Hepatic stellate cell (primary cell): ENCODE data around the gene PAPSS2.
A peak's percentile ranks its signal among the peaks of the same experiment; 100 is the strongest.
"Not testable (repeated sequence)": the region's sequence is repeated elsewhere in the genome, so short reads cannot be mapped to it uniquely, and the experiment has no call there.

Source experiments
- DNase-seq: peaks from one replicate; pipeline ENCODE4 v3.0.0; 2011; ENCODE audit warnings: low spot score

The PAPSS2 gene

DNA sequence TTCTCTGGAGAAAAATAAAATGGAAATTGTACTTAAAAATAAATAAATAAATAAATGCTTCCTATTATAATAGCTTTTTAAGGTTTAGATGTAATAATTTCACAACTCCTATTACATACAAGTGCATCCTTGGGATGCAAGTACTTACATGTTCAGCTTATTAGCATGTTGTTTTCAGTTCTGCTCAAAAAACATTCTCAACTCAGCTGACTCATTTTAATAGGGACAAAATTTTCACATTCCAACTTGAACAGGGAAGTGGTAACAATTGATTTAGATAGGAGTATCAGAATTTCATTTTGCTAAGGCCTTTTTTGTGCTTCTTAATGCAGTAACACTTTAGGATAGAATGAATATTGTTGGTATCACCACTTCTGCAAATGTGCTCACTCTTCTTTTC is 16.7 kb upstream of the PAPSS2 start:
- DNase-seq: no peak

DNA sequence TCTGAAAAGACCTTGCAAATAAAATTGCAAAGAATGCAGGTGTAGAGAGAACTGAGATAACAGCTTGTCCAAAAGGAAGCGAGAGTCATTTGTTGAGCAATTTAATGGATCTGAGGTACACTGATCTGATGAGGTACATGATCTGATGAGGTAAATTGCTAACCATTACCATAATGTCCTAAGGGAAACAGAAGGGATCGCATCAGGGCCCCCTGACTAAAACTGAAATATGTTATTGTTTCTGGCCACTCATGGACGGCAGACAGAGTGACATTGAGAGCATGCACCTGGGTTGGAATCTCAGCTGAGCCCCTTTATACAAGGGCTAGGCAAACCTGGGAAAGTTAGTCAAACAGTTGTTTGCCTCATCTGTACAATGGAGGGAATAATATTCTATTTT is 15.8 kb upstream of the PAPSS2 start:
- no peak for DNase-seq

DNA sequence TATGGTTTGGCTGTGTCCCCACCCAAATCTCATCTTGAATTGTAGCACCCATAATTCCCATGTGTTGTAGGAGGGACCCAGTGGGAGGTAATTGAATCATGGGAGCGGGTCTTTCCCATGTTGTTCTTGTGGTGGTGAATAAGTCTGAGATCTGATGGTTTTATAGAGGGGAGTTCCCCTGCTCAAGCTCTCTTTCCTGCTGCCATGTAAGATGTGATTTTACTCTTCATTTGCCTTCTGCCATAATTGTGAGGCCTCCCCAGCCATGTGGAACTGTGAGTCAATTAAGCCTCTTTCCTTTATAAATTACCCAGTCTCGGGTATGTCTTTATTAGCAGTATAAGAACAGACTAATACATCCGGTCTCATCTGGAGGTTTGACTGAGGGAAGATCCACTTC is 15.2 kb upstream of the PAPSS2 start:
- not testable (repeated sequence) for DNase-seq

DNA sequence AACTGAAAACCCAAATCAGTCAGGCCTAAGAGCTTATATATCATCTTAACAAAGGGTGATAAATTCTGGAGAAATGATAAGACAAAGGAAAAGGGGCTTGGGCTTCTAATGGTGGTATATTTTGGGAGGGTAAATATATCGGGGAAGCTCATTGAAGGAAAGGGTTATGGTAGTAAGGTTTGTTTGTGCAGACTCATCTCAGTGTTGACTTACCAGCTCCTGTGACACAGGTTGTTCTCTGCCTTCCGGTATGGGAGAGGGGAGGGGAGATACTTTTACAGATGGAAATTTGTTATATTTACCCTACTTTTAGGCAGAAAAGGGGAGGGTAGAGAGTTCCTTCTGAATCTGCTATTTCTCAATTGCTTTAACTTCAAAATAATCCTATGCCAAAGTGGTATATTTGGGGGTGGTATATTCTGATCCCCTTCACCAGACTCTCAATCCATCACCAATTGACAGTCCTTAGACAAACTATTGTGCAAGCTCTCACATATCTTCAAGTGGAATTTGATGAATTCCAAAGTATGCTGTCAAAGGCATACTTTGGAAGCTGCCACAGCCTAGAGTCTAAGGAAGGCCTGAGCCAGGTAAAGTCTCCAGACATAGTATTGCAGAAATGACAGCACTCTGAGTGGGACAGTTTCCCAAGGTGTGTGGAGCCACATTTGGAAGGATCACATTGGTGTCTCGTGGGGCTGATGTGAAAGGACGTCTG is 13.3 kb upstream of the PAPSS2 start:
- DNase-seq: no peak

DNA sequence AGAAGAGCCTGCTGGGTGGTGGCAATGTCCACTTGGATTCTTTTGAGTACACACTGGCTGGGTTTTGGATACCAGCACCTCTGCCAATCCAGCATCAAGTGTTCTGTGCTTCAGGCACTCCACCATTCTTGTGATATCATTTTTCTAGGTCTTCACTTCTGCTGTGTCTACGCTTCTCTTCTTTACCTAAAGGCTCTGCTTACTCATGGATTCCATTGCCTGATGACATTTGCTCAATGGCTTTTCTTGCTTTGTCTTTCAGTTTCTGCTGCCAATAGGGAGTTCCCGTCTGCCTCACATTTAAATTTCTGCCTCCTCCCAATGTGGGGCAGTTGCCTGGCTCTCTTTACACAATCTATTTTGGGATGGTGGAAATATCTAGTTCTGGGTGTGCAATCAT is 12.7 kb upstream of the PAPSS2 start:
- no peak for DNase-seq

DNA sequence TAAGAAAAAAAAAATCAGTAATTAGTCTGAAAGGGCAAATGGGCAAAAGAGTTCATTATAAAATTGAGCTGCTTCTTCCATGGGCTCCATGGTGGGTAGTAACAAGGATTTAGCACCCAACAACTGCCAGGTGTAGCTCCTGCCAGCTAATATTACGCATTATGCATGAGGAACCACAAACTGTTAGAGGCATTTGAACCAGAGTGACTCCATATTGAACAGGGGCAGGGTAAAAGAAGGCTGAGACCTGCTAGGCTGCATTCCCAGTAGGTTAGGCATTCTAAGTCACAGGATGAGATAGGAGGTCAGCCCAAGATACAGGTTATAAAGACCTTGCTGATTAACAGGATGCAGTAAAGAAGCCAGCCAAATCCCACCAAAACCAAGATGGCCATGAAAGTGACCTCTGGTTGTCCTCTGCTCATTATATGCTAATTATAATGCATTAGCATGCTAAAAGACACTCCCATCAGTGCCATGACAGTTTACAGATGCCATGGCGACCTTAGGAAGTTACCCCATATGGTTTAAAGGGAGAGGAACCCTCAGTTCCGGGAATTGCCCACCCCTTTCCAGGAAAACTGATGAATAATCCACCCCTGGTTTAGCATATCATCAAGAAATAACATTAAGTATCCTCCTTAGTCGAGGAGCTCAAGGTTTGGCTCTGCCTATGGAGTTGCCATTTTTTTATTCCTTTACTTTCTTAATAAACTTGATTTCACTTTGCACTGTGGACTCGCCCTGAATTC is 8.7 kb upstream of the PAPSS2 start:
- no peak for DNase-seq

DNA sequence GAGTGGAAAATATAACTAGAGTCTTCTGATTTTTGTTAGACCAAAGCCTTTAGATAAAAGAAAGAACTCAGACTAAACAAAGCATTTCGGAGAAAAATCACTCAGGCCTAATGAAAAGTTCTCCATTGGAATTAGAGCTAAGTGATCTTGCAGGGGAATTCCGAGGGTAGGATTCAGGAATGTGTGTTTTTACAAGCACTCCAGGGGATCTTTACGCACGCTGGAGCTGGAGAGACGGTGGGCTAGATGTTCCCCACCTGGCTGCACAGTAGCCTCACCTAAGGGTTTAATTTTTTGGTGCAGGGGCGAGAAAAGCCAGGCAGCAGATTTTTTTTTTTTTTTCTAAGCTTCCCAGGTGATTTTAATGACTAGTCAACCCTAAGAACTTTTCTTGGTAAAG is 7.9 kb upstream of the PAPSS2 start:
- no peak for DNase-seq

DNA sequence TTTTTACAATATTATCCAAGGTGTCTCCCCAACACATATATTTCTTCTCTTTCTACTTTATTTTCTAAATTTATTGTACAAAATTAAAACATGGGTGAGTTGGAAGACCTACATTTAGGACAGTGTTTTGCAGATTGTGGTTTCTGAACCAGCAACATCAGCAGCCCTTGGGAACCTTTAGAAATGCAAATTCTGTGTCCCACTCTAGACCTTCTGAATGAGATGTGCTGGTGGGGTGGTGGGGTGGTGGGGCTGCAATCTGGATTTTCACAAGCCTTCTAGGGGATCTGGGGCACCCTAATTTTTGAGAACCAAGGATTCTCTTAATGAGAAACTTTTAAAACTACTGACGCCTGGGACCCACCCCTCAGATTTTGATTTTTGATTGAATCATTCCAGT is 7.4 kb upstream of the PAPSS2 start:
- no peak for DNase-seq

DNA sequence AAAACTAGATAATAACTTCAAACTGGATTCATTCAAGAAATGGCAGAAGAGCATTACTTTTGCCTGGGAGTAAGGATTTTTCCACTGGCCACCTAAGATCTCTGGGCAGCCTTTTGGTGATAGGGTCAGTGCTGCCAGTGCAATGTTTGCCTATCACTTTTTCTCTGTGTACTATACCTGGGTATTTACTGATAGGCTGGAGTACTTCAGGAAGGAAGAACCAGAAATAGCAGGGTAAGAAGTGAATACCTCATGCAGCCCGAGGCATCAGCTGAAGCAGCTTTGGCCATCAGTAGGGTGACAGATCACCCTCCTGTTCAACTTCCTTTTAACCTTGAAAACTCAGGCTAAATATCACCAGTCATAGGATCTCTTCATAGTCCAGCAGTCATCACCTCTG is 5.5 kb upstream of the PAPSS2 start:
- DNase-seq: no peak

DNA sequence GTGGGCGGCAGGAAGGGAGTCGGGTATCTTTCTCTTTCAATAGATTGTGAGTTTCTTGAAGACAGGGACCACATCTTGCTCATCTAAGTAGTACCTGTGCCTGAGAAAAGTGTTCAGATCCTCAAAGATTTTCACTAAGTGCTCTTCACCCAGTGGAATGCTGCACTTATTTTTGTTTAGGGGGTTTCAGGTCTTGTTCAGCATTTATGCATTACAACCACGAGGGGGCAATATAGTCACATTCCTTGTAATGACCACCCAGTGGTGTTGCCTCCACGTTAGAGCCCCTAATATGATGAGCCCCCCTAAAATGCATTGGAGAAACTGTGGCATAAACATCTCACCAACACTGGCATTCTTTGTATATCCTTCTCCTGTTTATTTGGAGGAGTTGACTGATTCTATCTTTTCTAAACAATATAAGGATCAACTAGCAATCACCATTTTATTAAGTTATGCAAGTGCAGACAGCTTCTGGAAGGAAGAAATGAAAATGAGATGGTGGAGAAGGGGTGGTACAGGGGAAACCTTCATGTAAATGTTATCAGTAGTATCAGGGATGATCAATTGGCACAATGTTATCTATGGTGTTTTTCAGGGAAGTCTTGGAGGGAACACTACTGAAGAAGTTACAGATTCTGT is 3.1 kb upstream of the PAPSS2 start:
- no peak for DNase-seq

DNA sequence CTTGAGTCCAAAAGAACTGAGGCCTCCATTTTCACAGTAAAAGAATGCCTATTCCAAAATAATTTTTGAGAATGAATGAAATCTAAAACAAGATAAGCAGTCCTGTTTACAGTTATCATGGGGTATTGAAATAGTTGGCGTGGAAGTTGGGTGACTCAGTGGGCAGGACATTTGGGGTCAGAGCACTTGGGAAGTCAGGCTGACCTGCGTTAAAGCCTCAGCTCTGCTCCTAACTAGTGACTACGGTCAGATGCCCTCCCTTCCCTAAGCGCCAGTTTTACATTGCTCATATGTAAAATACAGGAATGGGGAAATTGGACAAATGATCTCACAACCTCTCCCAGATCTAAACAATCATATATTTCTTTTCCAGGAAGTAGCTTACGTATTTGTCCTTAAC is 2.3 kb upstream of the PAPSS2 start:
- DNase-seq: peak; percentile 66

DNA sequence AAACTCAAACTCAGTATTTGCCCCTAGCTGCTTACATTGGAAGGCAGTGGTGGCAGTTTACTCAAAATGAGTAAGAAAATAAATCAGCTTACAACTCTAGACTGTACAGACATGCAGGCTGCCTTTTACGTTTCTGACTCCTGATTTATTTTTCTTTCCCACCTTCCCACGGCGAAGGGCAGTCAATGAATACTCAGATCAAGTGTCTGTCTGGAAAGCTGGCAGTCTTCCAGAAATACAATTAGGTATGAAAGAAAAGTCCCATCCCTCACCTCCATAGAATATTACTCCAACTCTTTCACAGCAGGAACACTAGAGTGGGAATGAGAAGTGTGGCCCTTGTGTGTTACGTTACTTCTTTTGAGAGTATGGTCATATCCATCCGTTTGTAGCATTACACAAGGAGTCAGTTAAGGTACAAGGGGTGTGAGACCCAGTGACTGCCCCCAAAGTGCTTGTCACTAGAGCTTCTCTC is 1.3 kb upstream of the PAPSS2 start:
- DNase-seq: no peak

DNA sequence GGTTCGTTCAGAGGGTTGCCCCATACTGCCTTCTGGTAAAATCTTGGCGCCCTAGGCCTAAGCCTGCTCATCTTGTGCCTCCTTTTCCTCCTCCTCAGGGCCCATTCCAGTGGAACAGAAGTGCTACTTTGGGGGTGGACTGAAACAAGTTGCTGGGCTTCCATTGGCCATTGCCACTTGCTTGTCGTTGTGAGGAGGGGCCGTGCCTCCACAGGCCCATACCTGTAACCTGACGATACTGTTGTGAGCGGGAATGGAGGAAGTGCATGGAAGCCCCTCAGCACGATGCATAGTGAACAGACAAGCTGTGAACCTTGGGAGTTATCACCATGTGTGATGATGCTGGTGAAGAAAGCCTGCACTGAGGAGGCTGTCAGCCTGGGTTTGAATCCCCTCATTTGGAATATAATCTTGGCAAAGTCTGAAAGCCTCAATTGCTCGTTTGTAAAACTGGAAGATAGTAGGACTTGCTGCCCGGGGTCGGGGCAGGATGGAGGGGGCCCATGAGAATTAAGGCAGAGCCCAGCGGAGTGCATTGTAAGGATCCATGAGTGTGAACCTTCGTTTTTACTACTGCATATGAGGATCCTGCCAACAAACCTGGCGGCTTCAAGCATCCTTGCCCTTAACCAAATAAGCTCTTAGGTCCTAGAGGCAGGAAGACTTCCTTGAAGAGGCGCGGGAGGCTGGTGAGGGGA is 671 bp upstream of the PAPSS2 start:
- DNase-seq: no peak

DNA sequence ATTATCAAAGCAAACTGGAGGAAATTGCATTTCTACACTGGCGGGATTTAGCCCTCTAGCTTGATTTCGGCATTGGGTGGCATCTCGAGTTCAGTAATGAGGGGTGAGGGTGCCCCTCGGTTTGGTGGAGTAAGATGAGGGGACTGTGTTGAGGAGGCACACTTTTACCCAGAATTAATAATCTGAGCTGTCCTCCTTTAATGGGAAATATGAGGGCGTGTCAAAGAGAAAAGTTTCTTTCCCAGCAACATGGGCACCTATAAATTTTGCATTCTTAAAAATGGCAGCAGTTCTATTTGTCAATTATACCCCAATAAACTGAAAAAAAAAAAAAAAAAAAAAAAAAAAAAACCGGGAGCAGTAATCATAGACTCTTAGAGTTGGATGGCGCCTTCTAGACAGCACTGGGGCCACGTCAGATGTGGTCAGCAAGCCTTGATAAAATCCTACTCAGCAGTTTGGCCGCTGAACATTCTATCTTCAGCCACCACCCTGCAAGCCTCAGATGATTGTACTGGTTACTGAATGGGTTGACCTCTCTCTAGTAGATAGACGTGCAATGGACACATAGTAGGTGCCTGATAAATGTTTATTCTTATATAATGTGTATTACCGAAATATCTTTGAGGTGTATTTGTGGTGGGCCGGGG is 931 bp downstream of the PAPSS2 start:
- peak; percentile 52 for DNase-seq

DNA sequence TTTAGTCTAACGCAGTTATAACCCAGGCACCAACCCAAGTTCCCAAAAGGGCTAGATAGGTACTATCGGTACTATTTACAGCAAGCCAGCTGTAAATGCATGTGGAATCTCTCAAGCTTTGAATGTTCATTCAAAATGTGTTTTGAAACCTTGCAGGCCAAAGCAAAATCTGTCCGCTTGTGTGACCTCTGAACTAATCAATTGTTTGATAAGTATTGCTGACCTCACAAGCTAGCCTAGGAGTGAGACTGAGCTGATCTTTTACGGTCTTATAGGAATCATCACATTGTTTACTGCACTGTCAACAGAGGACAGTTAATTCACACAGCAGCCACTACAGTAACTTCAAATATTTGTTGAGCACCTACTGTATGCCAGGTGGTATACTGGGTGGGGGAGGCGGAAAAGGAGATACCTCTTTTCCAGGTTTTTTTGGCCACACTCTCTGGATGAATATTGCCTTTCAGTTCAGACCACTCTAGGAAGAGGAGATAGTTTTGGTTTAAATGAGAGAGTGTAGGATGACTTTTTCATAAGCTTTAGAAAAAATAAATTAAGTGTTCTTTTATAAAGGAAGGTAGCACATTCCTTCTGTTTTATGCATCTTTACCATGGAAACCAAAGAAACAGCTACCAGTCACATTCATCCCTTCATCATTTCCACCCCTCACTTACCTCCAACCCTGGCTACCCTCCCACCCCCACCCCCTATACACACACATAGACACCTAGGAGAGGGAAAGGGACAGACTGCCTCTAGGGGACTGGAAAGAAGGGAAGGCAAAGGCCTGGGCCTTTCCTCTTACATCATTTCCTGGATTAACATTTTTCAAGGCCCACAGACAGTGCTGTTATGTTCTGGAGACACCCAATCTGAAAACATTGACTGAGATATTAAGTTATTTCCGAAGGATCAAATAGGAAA is 2.4 kb downstream of the PAPSS2 start:
- no peak for DNase-seq

DNA sequence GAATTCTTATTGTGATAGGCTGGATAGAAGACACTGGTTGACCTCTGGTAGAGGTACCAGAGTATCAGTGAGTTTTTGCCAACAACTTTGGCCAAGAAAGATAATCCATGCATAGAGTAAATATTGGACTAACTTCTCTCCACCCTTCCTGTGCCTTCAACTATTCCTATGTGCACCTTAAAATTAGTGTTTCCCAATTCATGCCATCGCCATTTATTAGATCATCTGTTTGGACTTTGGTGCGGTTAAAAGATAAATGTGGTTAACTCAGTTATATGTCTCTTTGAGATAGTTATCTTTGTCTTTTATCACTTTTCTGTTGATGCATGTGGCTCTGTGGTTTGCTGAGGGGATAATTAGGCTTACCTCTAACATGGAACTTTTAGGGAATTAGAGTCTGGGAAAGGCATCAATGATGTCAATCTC is 4.6 kb downstream of the PAPSS2 start:
- DNase-seq: no peak

DNA sequence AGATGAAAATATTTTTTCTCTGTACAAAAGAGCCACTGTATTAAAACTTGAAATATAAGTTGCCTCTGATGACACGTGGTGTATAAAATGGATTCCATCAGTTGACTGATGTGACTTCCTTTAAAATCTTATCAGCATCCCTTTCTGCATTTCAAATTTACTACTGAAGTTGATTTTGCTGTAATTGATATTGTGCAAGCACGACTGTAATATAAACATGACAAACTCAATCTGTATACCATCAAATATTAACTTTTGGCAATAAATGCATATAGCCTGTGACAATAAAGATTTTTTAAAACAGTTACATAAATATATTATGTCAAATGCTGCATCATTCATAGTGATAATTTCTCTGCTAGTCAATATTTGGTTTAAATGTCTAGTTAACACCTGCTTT is 7.8 kb downstream of the PAPSS2 start:
- no peak for DNase-seq

DNA sequence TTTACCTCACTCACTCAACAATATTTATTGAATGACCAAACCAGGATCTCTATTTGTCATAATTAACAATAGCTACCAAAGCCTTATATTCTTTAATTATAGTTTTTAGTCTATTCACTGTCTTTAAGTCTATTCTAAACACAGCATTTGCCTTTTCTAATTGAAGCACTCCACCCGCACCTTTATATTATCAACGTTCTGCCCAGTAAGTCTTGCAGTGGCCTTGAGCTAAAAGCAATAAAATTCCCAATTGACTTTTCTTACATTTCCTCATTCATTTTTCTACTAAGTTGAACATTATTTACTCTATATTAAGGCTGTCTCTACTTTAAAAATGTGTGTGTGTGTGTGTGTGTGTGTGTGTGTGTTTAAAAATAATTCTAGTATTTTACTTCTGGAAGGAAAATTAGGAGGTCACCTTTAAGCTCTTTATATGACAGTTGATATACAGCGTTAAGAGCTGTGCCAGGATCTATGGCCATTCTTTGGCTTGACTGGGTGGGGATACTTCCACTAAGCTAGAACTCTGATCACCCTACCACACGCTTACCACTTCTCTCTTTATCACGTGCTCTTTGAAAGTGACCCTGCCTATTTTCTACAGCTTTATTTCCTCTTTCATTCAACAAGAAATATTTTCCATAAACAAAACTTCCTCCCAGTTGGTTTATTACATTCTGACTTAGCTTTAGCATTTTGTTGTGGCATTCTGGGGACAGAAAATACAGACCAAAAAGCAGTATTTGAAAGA is 8.8 kb downstream of the PAPSS2 start:
- DNase-seq: no peak

DNA sequence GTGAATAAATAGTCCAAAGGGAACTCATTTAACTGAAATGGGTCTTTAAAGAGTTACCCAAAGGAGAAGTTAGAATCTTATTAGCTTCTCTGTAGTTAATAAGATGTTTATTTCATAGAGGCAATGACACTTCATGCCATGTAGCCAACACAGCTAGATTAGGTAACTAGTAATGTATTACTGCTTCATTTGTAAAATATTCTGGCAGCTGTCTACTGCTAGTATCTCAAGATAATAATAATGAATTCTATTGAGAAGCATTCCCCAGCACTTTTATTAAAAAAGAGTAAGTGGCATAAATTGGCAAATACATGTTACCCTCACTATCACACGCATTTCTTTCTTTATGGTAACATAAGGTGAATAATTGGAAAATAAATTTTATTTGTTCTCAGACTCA is 10.1 kb downstream of the PAPSS2 start:
- no peak for DNase-seq

DNA sequence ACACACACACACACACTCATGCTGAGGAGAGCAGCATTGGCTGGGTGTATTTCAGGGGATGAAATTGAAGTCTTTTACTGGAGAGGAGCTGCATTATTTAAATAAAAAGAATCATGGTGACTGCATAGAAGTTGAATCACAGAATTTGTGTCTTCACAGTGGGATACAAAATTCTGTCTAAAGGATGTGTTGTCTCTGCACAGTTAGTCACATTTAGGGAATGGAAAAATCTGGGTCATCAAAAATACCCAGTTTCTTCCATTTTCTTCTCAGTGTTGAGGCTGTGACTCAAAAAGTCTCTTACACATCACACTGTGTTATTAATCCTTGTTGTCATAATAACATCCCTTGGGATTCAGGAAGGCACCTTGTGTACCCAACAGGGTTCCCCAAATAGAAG is 10.9 kb downstream of the PAPSS2 start:
- no peak for DNase-seq
